GM21447 (cell line): ENCODE data around the gene DHCR7.

Experiments
- ATAC-seq: cut with Tn5 transposase; IDR thresholded peaks from one replicate; pipeline ENCODE4 v1.9.1; 2021; ENCODE audit not compliant: unreplicated experiment

DHCR7 gene

DNA sequence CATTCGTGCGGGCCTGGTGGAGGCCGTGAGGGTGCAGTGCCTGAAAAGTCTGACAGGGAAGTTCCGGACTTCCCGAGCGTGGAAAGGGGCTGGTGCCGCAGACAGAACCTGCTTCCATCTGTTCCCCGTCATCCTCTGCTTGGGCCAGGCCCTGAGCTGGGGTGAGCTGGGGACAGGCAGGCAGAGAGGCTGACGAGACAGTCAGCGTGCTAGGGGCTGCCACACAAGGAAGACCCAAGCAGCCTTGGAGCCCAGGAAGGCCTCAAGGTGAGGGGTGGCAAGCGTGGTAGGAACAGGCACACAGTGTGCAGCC is 30.3 kb upstream of the DHCR7 start:
- no peak for ATAC-seq

DNA sequence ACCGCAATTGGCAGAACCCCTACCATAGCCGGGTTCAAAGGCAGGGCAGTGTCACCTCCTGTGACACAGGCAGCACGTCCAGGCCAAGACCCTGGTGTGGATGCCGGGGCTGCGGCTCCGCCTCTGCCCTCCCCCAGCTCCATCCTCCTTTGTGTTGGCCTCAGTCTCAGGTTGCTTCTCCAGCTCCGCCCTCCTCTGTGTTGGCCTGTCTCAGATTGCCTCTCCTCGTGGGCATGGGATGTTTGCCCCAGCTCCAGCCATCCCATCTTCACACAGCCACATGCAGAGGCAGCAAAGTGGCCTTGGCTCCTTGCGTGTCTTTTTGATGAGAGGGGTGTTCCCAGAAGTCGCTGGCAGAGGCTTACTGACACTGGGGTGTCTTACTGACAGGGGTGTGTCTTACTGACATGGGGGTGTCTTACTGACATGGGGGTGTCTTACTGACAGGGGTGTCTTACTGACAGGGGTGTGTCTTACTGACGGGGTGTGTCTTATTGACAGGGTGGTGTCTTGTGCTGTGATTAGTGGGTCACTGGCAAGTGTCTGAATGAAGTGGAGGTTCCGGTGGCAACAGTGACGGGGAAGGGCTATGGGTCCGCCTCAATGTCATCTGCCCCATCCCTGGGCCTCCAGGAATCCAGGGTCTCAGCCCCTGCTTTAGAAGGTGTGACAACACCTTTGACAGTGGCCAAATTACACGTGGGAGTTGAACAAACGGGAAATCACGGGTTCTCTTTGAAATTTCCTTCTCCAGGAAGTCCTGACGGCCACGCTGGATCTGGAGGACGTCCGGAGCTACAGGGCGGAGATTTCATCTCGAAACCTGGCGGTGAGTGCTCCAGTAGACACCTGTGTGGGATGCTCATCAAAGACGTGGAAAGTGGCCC is 29.7 kb upstream of the DHCR7 start:
- ATAC-seq, result no peak

- no peak for ATAC-seq
Observed at GRCh38 chr11:71476926-71477640, 28.9 kb upstream of the DHCR7 start.

GRCh38 chr11:71476031-71476430 is 27.8 kb upstream of the DHCR7 start:
- no peak for ATAC-seq

GRCh38 chr11:71474771-71475483 is 26.7 kb upstream of the DHCR7 start:
- no peak for ATAC-seq

GRCh38 chr11:71474141-71474770 is 26.1 kb upstream of the DHCR7 start:
- ATAC-seq, result no peak

DNA sequence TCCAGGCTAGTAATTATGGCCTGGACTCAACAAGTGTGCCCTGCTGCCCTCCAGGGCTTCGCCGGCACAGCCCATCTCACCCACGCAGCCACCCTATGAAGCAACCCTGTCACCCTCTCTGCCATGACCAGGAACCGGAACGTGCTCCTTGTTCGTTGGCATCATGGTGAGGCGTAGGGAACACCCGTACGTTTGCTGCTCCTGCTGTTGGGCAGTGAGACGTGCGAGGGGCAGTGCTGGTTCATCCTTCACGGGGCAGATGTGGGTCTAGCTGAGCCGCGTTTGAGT is 25.5 kb upstream of the DHCR7 start:
- no peak for ATAC-seq

GRCh38 chr11:71472941-71473792 is 25.0 kb upstream of the DHCR7 start:
- no peak for ATAC-seq

DNA sequence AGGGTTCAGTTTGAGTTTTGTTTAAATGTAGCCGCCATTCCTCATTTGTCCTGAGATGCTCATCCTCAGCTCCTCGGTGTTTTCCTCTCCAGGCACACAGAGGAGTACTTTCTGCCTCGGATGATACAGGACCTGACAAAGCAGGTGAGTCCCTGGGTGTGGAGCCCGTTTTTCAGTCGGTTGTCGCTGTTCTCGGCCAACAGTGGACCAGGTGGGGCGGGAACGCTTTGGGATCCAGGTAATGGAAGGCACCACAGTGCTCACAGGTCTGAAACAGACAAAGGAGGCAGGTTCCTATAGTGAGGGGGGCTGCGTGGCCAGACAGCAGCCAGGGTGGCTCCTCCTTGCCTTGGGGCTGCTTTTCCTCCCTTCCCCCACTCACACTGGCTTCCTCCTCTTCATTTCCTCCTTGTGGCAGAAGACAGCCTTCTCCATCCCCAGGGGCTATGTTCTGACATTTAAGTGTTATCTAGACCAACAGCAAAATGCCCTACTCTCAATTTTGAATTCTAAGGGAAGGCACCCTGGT is 24.2 kb upstream of the DHCR7 start:
- no peak for ATAC-seq

- ATAC-seq, result no peak
Observed at GRCh38 chr11:71470946-71471345, 22.8 kb upstream of the DHCR7 start.

DNA sequence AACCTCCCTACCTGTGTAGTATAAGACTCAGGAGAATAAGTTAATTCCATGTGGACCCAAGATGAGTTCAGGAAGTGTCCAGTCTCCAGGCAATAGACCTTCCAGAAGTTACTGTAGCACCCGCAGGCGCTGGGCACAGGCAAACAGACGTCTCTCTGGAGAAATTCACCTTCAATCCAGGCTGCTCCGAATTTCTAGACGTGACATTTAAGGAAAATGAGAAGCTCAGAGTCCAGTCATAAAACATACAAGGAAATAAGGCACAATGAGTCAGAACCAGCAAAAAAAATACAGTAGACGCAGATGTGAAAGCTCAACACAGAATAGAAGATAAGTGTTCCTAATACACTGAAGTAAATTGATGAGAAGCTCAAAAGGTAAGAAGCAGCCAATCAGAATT is 19.0 kb upstream of the DHCR7 start:
- ATAC-seq, result no peak

DNA sequence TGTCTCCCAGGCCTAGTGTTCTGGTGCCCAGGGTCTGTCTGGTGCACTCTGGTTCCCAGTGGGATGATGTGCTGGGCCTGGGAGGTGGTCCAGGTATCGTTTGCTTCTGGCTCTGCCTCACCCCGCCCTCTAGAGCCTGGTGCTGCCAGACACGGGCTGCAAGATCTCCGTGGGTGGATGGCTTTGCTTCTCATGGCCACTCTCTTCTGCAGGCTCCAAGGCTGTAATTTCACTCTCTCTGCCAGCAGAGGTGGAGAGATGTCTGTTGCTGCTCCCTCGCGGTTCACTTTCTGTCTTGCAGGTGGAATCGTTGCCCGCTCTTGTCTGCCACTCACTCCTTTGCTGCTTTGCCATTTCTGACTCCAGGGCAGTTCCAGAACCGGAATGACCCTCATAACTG is 18.2 kb upstream of the DHCR7 start:
- no peak for ATAC-seq

- no peak for ATAC-seq
Observed at GRCh38 chr11:71465054-71465453, 16.9 kb upstream of the DHCR7 start.

DNA sequence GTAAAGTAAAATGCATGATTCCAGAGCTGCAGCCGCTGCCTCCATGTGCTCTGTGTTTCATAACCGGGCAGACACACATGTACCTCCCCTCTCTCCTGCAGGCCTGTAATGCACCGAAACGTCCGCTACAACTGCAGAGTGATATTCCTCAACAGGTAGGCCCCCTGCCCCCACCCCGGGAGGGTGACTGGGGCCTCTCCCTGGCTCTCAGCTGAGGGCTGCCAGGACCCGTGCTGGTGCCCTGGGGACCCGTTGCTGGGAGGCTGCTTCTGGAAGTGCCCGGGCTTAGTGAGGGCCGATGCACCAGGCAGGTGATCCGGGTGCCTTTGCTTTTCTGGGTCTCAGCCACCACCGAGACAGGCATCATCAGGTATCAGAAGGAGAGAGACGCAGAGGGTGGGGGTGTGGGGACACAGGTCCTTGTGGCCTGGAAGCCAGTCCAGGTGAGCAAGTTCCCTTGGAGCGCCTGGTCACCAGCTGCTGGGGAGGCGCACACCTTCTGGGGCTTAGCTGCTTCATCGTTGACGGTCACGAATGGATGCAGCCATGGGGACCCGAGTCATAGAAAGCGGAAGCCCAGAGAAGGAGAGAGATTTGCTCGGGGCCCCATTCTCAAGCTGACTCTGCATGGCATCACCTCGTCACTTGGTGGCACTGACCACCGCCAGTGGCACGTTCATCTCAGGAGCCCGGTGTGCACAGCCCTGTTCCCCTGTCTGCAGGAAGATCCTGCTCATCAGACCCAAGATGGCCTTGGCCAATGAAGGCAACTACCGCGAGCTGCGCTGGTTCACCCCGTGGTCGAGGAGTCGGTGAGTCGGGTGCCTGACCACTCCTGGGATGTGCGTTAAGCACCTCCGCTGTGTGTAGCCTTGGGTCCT is 15.4 kb upstream of the DHCR7 start:
- ATAC-seq, result no peak

DNA sequence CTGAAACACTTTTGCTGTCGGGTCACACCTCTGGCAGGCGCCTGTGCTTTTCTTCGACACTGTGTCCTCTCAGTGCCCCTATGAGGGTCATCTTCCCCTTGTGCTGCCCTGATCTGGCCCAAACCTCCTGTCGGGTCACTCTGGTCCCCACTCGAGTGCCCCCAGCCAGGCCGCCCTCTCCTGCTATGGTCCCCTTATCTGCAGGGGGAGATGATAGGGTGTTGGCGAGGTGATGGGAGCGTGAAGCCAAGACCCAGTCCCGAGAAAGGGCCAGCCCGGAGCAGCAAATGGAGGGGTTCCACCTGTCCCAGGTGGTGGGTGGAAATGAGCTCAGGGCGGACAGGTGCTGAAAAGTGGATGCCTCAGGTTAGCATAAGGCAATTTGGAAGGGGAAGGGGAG is 14.5 kb upstream of the DHCR7 start:
- no peak for ATAC-seq

DNA sequence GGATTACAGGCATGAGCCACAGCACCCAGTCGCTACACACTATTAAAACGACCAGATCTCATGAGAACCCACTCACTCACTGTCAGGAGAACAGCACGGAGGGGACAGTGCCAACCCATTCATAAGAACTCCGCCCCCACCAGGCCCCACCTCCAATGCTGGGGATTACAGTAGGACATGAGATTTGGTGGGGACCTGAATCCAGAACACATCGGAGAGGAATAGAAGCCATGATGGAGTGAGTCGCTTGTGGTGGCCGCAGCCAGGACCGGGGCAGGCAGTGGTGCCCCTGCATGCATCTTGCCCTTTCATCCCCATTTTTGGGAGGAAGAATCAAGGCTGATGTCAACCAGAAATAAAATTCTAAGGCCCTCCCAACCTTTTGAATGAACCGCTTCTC is 13.5 kb upstream of the DHCR7 start:
- ATAC-seq, result no peak

DNA sequence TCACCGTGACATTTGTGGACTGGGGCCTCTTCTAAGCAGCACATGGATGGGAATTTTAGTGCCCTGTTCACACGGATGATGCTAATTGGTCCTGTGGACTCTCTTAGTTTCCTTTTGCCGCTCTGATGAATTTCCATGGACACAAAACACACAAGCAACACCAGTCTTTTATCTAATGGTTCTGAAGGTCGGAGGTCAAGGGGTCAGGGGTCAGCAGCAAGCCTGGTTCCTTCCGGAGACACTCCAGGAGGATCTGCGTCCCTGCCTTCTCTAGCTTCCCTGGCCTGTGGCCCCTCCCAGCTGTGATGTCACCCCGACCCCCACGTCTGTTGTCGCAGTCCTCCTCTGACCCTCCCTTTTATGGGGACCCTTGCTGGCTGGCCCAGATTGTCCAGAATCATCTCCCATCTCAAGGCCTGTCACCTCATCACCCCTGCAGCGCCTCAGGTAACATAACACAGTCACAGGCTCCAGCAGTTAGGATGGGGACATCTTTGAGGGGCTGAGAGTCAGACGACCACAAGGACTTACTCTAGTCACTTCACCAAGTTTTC is 11.7 kb upstream of the DHCR7 start:
- no peak for ATAC-seq

GRCh38 chr11:71459076-71459766 is 11.0 kb upstream of the DHCR7 start:
- ATAC-seq, result no peak
